Measurements from ENCODE around the gene GLIPR2. TPM values are rescaled to one million over a fixed set of nuclear protein-coding genes. Genes with fewer than 3 reads are reported as not detected.

Gene GLIPR2
- total RNA-seq, 1 experiment from 2014 or later: 0.96 TPM

DNA sequence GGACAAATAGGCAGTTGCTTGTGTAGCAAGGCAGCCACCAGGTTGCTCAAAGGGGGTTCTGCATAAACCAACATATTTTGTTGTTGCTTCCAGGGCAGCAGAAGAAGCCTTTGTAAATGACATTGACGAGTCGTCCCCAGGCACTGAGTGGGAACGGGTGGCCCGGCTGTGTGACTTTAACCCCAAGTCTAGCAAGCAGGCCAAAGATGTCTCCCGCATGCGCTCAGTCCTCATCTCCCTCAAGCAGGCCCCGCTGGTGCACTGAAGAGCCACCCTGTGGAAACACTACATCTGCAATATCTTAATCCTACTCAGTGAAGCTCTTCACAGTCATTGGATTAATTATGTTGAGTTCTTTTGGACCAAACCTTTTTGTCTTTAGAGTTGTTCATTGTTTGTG is 75.0 kb downstream of the GLIPR2 start:
- no TSS peak for BruUV-seq (replicated peaks)
- TF ChIP-seq, protein P1, sequence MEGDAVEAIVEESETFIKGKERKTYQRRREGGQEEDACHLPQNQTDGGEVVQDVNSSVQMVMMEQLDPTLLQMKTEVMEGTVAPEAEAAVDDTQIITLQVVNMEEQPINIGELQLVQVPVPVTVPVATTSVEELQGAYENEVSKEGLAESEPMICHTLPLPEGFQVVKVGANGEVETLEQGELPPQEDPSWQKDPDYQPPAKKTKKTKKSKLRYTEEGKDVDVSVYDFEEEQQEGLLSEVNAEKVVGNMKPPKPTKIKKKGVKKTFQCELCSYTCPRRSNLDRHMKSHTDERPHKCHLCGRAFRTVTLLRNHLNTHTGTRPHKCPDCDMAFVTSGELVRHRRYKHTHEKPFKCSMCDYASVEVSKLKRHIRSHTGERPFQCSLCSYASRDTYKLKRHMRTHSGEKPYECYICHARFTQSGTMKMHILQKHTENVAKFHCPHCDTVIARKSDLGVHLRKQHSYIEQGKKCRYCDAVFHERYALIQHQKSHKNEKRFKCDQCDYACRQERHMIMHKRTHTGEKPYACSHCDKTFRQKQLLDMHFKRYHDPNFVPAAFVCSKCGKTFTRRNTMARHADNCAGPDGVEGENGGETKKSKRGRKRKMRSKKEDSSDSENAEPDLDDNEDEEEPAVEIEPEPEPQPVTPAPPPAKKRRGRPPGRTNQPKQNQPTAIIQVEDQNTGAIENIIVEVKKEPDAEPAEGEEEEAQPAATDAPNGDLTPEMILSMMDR (IDR thresholded peaks at IDR 0.05; ENCODE audit: unreplicated experiment): no peak
- Mint-ChIP-seq H3K9me3 (ENCODE audit: unreplicated experiment) (no peaks in the 10 kb centered on the region), H3K36me3 (ENCODE audit: insufficient read depth, unreplicated experiment) (peaks cover 80% of the 10 kb centered on the region), H3K27me3 (ENCODE audit: insufficient read depth, unreplicated experiment) (no peaks in the 10 kb centered on the region), H3K4me1 (ENCODE audit: insufficient read depth, unreplicated experiment) (no peaks in the 10 kb centered on the region), H3K4me3 (ENCODE audit: unreplicated experiment) (no peak overlapping the region), H3K27ac (ENCODE audit: low read depth, unreplicated experiment) (no peak overlapping the region)
- no peak for DNase-seq (ENCODE audit: unreplicated experiment)
- CTCF ChIA-PET: no interaction called here
- POLR2A ChIA-PET: interaction anchor here (0.6 kb wide), 1 partner anchor 259 kb away, joined by 3 read pairs; no protein-coding TSS in a partner anchor
- intact Hi-C loops (cut with micrococcal nuclease): no loop called here

DNA sequence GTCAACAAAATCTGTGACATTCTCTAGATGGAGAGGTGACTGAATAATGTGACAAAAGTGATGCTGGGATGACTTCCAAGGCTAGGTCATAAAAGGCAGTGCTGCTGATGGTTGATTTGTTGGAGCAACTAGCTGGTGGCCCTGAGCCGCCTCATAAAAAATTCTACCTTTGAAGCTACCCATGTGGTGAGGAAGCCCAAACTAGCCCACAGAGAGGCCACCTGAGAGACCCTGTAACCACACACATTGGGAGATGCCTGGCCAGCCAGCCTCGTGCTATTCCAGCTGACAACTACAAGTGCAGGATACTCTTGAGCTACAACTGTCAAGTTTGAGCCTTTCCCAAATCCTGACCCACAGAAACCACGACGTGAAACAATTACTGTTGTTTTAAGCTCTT is 76.9 kb downstream of the GLIPR2 start:
- BruUV-seq (replicated peaks): no TSS peak
- no peaks in the 10 kb centered on the region for H3K27me3 Mint-ChIP-seq (ENCODE audit: insufficient read depth, unreplicated experiment)

More for the DNA sequence above, 76.9 kb downstream of the GLIPR2 start:
- Mint-ChIP-seq H3K36me3 (ENCODE audit: insufficient read depth, unreplicated experiment) (peaks cover 79% of the 10 kb centered on the region), H3K4me1 (ENCODE audit: insufficient read depth, unreplicated experiment) (no peaks in the 10 kb centered on the region), H3K9me3 (ENCODE audit: unreplicated experiment) (no peaks in the 10 kb centered on the region), H3K4me3 (ENCODE audit: unreplicated experiment) (no peak overlapping the region), H3K27ac (ENCODE audit: low read depth, unreplicated experiment) (no peak overlapping the region)
- ChIA-PET CTCF (interaction anchor here (0.7 to 1.0 kb wide), 3 partner anchors 12 to 115 kb away, joined by 3 to 9 read pairs (median 4); no protein-coding TSS in a partner anchor), POLR2A (no interaction called here)
- no peak for DNase-seq (ENCODE audit: unreplicated experiment)
- TF ChIP-seq, protein P1 (IDR thresholded peaks at IDR 0.05; ENCODE audit: unreplicated experiment): no peak
- intact Hi-C loops (cut with micrococcal nuclease): no loop called here

Other genes starting within 250 kb of the GLIPR2 start
- gene HRCT1, start 230.5 kb upstream of the GLIPR2 start, total RNA-seq (2022): 4.4 and 6.0 TPM in 2 replicates
- gene SPAAR, start 227.2 kb upstream of the GLIPR2 start, total RNA-seq (2022): 0.27 and 0.72 TPM in 2 replicates
- gene OR2S2, start 178.6 kb upstream of the GLIPR2 start, total RNA-seq (2022): not detected in 2 replicates
- gene RECK, start 99.8 kb upstream of the GLIPR2 start, total RNA-seq (2022): 3.3 and 3.7 TPM in 2 replicates
- not detected in 2 replicates for gene CCIN, start 32.7 kb downstream of the GLIPR2 start, total RNA-seq (2022)
- 189 and 218 TPM in 2 replicates for gene CLTA, start 54.2 kb downstream of the GLIPR2 start, total RNA-seq (2022)
- gene GNE, start 121.7 kb downstream of the GLIPR2 start, total RNA-seq (2022): 14.9 and 17.4 TPM in 2 replicates

Measured in MCF 10A (cell line).